ENCODE measurements around the gene AGPAT3. TPM values are rescaled to one million over a fixed set of nuclear protein-coding genes. Genes with fewer than 3 reads are reported as not detected.

Gene AGPAT3
- total and polyA plus RNA-seq, 3 donors from 2014 or later = 64.5 to 77.5 (median 69.8) TPM

GRCh38 chr21:43890042-43890441, 25.0 kb downstream of the AGPAT3 start:
- DNase-seq = no peak
- H3K4me3 ChIP-seq = no peak overlapping the region
- intact Hi-C loops (cut with DNase I; ENCODE audit: low total_unique reads) = no loop called here
- no peaks in the 10 kb centered on the region for H3K9me3 ChIP-seq
- H3K36me3 ChIP-seq (ENCODE audit: low read depth, missing control alignments) = no peaks in the 10 kb centered on the region
- H3K27me3 ChIP-seq = no peaks in the 10 kb centered on the region
- no peaks in the 10 kb centered on the region for H3K4me1 ChIP-seq
- 94 to 98% methylated on average over 9 of the region's 9 CpGs for WGBS, 2 donors
- H3K27ac ChIP-seq = no peak overlapping the region
- no peak for TF ChIP-seq POLR2A (IDR thresholded peaks at IDR 0.05)
- no peak for TF ChIP-seq CTCF (IDR thresholded peaks at IDR 0.05)

GRCh38 chr21:43892334-43892733, 27.3 kb downstream of the AGPAT3 start:
- intact Hi-C loops (cut with DNase I; ENCODE audit: low total_unique reads) = no loop called here
- H3K36me3 ChIP-seq (ENCODE audit: low read depth, missing control alignments) = no peaks in the 10 kb centered on the region
- H3K4me1 ChIP-seq = no peaks in the 10 kb centered on the region
- WGBS, 2 donors = 88 to 95% methylated on average over 3 of the region's 3 CpGs
- no peaks in the 10 kb centered on the region for H3K9me3 ChIP-seq
- TF ChIP-seq CTCF (IDR thresholded peaks at IDR 0.05) = no peak
- TF ChIP-seq POLR2A (IDR thresholded peaks at IDR 0.05) = no peak
- no peak for DNase-seq
- H3K27me3 ChIP-seq = no peaks in the 10 kb centered on the region
- no peak overlapping the region for H3K4me3 ChIP-seq
- no peak overlapping the region for H3K27ac ChIP-seq

- TF ChIP-seq POLR2A (IDR thresholded peaks at IDR 0.05) = no peak
- TF ChIP-seq CTCF (IDR thresholded peaks at IDR 0.05) = no peak
- WGBS, 2 donors = 84 to 89% methylated on average over 5 of the region's 5 CpGs
Measured at GRCh38 chr21:43892984-43893535, 28.0 kb downstream of the AGPAT3 start.

GRCh38 chr21:43893536-43894205, 28.6 kb downstream of the AGPAT3 start:
- intact Hi-C loops (cut with DNase I; ENCODE audit: low total_unique reads) = no loop called here
- no peak overlapping the region for H3K4me3 ChIP-seq
- no peaks in the 10 kb centered on the region for H3K4me1 ChIP-seq
- DNase-seq = no peak
- H3K27ac ChIP-seq = no peak overlapping the region
- H3K9me3 ChIP-seq = no peaks in the 10 kb centered on the region
- no peaks in the 10 kb centered on the region for H3K27me3 ChIP-seq
- no peak for TF ChIP-seq CTCF (IDR thresholded peaks at IDR 0.05)
- no peak for TF ChIP-seq POLR2A (IDR thresholded peaks at IDR 0.05)
- 69 to 78% methylated on average over 19 of the region's 19 CpGs for WGBS, 2 donors
- H3K36me3 ChIP-seq (ENCODE audit: low read depth, missing control alignments) = no peaks in the 10 kb centered on the region

More at GRCh38 chr21:43892984-43893535, 28.0 kb downstream of the AGPAT3 start:
- no peak for DNase-seq
- H3K27ac ChIP-seq = no peak overlapping the region
- intact Hi-C loops (cut with DNase I; ENCODE audit: low total_unique reads) = no loop called here
- no peaks in the 10 kb centered on the region for H3K9me3 ChIP-seq
- no peaks in the 10 kb centered on the region for H3K27me3 ChIP-seq
- no peaks in the 10 kb centered on the region for H3K36me3 ChIP-seq (ENCODE audit: low read depth, missing control alignments)
- no peak overlapping the region for H3K4me3 ChIP-seq
- H3K4me1 ChIP-seq = no peaks in the 10 kb centered on the region

GRCh38 chr21:43894206-43894577, 29.2 kb downstream of the AGPAT3 start:
- TF ChIP-seq CTCF (IDR thresholded peaks at IDR 0.05) (no peak), POLR2A (IDR thresholded peaks at IDR 0.05) (no peak)
- WGBS, 2 donors = 74 to 75% methylated on average over 4 of the region's 4 CpGs
- Histone ChIP-seq H3K4me1 (no peaks in the 10 kb centered on the region), H3K9me3 (no peaks in the 10 kb centered on the region), H3K4me3 (no peak overlapping the region), H3K27ac (no peak overlapping the region), H3K36me3 (ENCODE audit: low read depth, missing control alignments) (no peaks in the 10 kb centered on the region), H3K27me3 (no peaks in the 10 kb centered on the region)
- intact Hi-C loops (cut with DNase I; ENCODE audit: low total_unique reads) = no loop called here
- DNase-seq = no peak

Measured in testis (tissue), 3 donors.